GM12865 (cell line): Measurements from ENCODE around the gene RBM22.
A peak's percentile ranks its signal among the peaks of the same experiment; 100 is the strongest.

Experiments used
- DNase-seq: peaks from one replicate; pipeline ENCODE4 v3.0.0; 2010; ENCODE audit warnings: low read depth
- H3K4me3 ChIP-seq: 2 replicates; pipeline ENCODE4 v1.5.1; 2011; ENCODE audit warnings: mild to moderate bottlenecking, low read depth, low read length, control low read depth
- CTCF ChIP-seq: IDR thresholded peaks from 2 replicates; pipeline ENCODE4 v1.5.1; 2011; ENCODE audit warnings: low read length, control low read depth, low read depth, inconsistent platforms; ENCODE audit not compliant: insufficient read depth; ENCODE audit errors: missing control alignments

The RBM22 gene

GRCh38 chr5:150674341-150674821 is 26.5 kb downstream of the RBM22 start:
- no peak overlapping the region for H3K4me3 ChIP-seq
- no peak for DNase-seq
- TF ChIP-seq CTCF: no peak

GRCh38 chr5:150672884-150673275 is 28.0 kb downstream of the RBM22 start:
- no peak for DNase-seq
- TF ChIP-seq CTCF: no peak
- H3K4me3 ChIP-seq: no peak overlapping the region

GRCh38 chr5:150672237-150672883 is 28.5 kb downstream of the RBM22 start:
- TF ChIP-seq CTCF: no peak
- peak overlapping the region; percentile 22 for H3K4me3 ChIP-seq
- no peak for DNase-seq

- DNase-seq: no peak
These were observed 29.2 kb downstream of the RBM22 start for GRCh38 chr5:150671509-150672236.

GRCh38 chr5:150670948-150671310 is 29.9 kb downstream of the RBM22 start:
- TF ChIP-seq CTCF: no peak
- DNase-seq: no peak
- H3K4me3 ChIP-seq: no peak overlapping the region

More at GRCh38 chr5:150671509-150672236, 29.2 kb downstream of the RBM22 start:
- H3K4me3 ChIP-seq: no peak overlapping the region; the same call in 1 of the 2 replicates
- no peak for TF ChIP-seq CTCF

GRCh38 chr5:150670275-150670947 is 30.5 kb downstream of the RBM22 start:
- no peak overlapping the region for H3K4me3 ChIP-seq
- TF ChIP-seq CTCF: no peak
- DNase-seq: no peak
